Neural progenitor cell (in vitro differentiated cells): ENCODE measurements around the gene HIRA.

ENCODE experiments used
- EZH2 ChIP-seq: fragments of 200-600 bp; sonication (generic); IDR thresholded peaks from 2 replicates; pipeline ENCODE4 v1.6.1; 2017; ENCODE audit warnings: antibody characterized with exemption, mild to moderate bottlenecking, moderate library complexity
- TF ChIP-seq, protein P1 (sequence below): fragments of 200-600 bp; sonication (generic); IDR thresholded peaks from 2 replicates; pipeline ENCODE4 v1.5.1; 2017; ENCODE audit warnings: antibody characterized with exemption, mild to moderate bottlenecking

DNA sequence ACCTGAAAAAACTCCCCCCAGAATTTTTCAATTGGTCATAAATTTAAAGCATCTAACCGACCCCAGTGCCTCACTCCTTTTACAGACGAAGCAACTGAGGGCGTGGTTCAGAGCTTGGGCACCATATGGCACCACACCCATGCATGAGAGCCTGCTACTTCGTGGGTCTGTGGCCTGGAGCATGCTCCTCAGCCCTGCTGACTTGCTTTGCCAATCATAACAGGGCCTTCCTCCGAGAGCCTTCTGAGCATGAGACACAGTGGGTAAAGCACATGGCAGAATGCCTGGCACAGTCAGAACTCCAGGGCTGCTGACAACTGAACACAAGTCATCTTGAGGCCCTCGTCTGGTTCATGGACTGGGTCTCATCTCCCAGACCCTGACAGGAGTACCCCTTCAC is 33.3 kb downstream of the HIRA start:
- TF ChIP-seq, protein P1, sequence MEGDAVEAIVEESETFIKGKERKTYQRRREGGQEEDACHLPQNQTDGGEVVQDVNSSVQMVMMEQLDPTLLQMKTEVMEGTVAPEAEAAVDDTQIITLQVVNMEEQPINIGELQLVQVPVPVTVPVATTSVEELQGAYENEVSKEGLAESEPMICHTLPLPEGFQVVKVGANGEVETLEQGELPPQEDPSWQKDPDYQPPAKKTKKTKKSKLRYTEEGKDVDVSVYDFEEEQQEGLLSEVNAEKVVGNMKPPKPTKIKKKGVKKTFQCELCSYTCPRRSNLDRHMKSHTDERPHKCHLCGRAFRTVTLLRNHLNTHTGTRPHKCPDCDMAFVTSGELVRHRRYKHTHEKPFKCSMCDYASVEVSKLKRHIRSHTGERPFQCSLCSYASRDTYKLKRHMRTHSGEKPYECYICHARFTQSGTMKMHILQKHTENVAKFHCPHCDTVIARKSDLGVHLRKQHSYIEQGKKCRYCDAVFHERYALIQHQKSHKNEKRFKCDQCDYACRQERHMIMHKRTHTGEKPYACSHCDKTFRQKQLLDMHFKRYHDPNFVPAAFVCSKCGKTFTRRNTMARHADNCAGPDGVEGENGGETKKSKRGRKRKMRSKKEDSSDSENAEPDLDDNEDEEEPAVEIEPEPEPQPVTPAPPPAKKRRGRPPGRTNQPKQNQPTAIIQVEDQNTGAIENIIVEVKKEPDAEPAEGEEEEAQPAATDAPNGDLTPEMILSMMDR, result no peak
- no peak for TF ChIP-seq EZH2
